KBM-7 (cell line): Measurements from ENCODE around the gene CXCL6.

Experiments
- DNase-seq: peaks from one replicate; pipeline ENCODE4 v3.0.0-alpha.2; 2015
- in situ Hi-C: fragments of 300-500 bp; cut with MboI; formaldehyde crosslinking; loops from 2 replicates; pipeline ENCODE4 v1.14.3; 2020; ENCODE audit warnings: low sequenced_read_pairs, low pct_unique_long_range_greater_than_20kb, mixed read lengths

The CXCL6 gene

GRCh38 chr4:73836373-73837279, at the start of gene CXCL6:
Gene CXCL6 (plus strand): TSS chr4:73836678. CDS start chr4:73836751, 73 bp downstream.
- DNase-seq = no peak
- in situ Hi-C loops = no loop called here

GRCh38 chr4:73788411-73788810, 48.1 kb upstream of the CXCL6 start:
- DNase-seq = no peak
- in situ Hi-C loops = no loop called here

DNA sequence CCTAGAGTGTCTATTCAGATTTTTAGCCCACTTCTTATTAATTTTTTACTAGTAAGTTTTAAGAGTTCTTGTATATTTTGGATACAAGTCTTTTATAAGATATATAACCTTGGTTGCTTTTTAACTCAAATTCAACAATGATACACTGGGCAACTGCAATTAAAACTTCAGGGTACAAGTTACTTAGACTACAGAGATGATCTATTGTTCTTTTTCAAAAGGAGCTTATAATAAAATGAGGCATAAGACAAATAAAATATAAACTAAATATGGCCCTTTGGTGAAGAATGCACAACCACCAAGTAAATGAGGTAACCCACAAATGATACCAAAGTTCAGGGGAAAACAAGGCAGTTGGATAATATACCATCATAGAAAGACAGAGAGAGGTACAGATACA, 37.6 kb upstream of the CXCL6 start:
- in situ Hi-C loops = no loop called here

GRCh38 chr4:73800206-73800605, 36.3 kb upstream of the CXCL6 start:
- in situ Hi-C loops = no loop called here
- no peak for DNase-seq

More for the DNA sequence above, 37.6 kb upstream of the CXCL6 start:
- DNase-seq = no peak

DNA sequence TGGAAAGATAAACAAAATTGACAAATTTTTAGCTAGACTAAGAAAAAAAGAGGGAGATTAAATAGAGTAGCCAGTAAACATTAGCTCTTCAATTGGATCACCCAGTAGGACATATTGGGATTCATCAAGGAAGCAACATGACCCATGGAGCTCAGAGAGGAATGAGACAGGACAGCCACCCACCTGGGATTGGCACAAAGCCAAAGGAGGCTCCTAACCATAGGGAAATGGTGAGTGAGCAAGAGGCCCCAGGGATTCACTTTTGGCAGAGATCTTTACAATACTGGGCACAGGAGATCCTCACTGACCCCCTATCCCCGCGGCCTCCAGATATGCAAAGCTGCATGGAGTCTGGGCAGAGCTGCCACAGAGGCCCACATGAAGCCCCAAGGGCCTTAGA, 34.8 kb upstream of the CXCL6 start:
- in situ Hi-C loops = no loop called here
- DNase-seq = no peak

DNA sequence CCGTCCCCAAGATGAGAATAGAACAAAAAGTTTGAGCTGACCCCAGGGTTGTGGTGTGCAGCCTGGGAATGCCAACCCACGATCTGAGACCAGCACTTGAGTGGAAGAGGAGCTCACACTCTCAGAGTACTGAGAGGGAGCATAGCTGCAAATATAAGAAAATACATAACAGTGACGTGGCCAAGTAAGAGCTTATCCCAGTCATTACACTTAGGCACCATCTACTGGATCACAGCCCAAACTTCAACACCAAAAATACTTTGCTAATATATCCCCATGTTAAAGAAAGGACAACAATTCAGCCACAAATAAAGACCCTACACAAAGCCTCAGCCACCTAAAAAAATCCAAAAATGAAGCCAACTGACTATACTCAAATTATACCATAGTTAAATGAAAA, 33.3 kb upstream of the CXCL6 start:
- in situ Hi-C loops = no loop called here
- peak; percentile 13 for DNase-seq

- in situ Hi-C loops = no loop called here
Observed at GRCh38 chr4:73810191-73810590, 26.3 kb upstream of the CXCL6 start.

GRCh38 chr4:73811841-73812240, 24.6 kb upstream of the CXCL6 start:
- no peak for DNase-seq
- in situ Hi-C loops = no loop called here

More at GRCh38 chr4:73810191-73810590, 26.3 kb upstream of the CXCL6 start:
- DNase-seq = no peak

GRCh38 chr4:73814679-73815078, 21.8 kb upstream of the CXCL6 start:
- no peak for DNase-seq
- in situ Hi-C loops = no loop called here

GRCh38 chr4:73815145-73815544, 21.3 kb upstream of the CXCL6 start:
- peak; percentile 34 for DNase-seq
- in situ Hi-C loops = no loop called here

DNA sequence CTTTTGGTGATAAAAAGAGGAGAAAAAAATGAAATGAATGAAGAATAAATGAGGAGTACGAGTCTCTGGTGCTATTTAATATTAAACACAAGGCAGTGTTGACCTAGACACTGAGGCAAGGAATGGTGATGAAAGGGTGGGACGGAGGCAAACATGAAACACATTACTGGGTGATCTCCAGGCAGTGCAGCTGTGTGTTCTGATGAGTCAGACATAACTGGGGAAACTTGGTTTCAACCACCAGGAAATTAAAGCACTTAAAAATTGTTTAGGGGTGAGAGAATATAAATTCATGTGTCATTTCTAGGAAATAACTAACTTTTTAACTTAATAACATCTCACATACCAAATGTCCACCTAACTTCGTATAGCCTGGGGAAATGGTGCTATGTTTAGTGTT, 19.7 kb upstream of the CXCL6 start:
- in situ Hi-C loops = no loop called here
- DNase-seq = no peak

DNA sequence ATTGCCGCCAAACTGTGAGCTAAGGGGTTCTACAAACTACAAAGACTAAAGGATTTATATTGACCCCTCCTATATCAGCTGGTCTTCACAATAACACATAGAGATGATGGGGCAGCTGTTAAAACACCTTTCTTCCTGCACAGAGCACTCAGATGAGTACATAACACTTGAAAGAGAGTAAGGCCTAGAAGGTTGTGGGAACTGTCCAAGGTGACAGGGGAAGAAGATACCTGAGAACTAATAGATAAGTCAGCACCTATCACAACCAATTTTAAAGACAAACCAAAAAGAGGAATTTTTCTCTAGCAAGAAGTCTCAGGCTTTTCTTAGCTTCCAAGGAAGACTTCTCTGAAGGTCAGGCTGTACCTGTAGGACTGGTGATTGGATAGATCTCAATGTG, 19.1 kb upstream of the CXCL6 start:
- no peak for DNase-seq
- in situ Hi-C loops = no loop called here

- in situ Hi-C loops = no loop called here
- no peak for DNase-seq
Observed at GRCh38 chr4:73821325-73821724, 15.2 kb upstream of the CXCL6 start.

DNA sequence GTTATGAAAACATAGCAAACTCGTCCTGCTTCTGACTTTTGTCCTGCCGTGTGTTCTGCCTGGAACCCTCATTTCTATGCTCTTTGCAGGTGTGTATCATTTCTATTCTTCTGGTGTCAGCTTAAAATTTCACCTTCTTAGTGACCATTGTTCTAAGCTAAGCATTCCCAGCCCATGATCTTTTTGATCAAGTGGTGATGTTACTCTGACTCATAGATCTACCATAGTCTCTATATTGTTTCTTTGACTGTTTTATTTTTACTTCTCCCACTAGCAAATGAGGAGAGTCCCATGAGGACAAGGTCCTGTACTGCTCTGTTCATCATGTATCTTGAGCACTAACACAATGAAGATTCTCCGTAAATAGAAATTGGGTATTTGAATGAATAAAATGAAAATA, 14.1 kb upstream of the CXCL6 start:
- DNase-seq = no peak
- in situ Hi-C loops = no loop called here

DNA sequence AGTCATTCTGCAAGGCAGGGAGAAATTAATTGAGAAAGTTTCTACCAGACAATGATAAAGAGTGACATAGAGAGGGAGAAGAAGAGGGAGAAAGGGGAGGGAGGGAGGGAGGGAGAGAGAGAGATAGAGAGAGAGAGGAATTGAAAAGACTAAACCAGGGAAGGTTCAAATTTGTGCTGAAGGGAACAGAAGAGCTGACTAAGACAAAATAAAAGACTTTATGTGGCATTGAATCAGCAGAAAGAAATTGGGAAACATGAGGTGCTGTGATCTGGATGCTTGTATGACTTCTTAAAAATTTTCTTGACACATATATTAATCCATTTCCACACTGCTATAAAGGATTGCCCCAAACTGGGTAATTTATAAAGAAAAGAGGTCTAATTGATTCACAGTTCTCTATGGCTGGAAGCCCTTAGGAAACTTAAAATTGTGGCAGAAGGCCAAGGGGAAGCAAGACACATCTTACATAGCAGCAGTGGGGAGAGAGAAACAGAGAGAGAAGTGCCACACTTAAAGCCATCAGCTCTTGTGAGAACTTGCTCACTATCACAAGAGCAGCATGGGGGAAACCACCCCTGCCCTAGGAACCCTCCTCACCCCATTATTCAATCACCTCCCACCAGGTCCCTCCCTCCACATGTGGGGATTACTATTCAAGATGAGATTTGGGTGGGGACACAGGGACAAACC, 13.5 kb upstream of the CXCL6 start:
- in situ Hi-C loops = no loop called here
- DNase-seq = no peak

- no peak for DNase-seq
- in situ Hi-C loops = no loop called here
Observed at GRCh38 chr4:73823760-73824159, 12.7 kb upstream of the CXCL6 start.

GRCh38 chr4:73828956-73829355, 7.5 kb upstream of the CXCL6 start:
- in situ Hi-C loops = no loop called here
- DNase-seq = no peak

GRCh38 chr4:73831569-73831968, 4.9 kb upstream of the CXCL6 start:
- in situ Hi-C loops = no loop called here
- no peak for DNase-seq

GRCh38 chr4:73832651-73833237, 3.7 kb upstream of the CXCL6 start:
- peak; percentile 9 for DNase-seq
- in situ Hi-C loops = no loop called here

DNA sequence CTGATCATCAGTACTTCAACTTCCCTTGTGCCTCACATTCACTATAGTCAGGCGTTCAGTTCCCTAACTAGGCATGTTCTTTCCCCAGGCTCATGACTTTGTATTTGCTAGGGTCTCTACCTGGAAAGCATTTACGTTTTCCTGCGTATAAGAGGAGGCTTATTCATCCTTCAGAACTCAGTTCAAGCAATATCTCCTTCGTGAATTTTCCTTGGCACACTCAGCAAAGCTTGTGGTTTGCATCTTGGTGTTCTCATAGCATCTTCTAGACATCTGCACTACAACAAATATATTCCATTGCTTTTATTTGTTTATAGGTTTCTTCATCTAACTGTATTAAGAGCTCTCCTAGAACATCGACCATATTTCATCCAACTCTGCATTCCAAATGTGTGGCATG, 2.6 kb downstream of the CXCL6 start:
- DNase-seq = no peak
- in situ Hi-C loops = no loop called here
